G401.6 (cell line): ENCODE measurements around the gene SERTM1.

Experiments
- FAIRE-seq: peaks from 2 replicates; lab custom pipeline; 2012; peaks lifted over from hg19 to GRCh38; lab: Jason Lieb, UNC

The SERTM1 gene

GRCh38 chr13:36712290-36712689 is 38.5 kb downstream of the SERTM1 start:
- FAIRE-seq, result no peak

DNA sequence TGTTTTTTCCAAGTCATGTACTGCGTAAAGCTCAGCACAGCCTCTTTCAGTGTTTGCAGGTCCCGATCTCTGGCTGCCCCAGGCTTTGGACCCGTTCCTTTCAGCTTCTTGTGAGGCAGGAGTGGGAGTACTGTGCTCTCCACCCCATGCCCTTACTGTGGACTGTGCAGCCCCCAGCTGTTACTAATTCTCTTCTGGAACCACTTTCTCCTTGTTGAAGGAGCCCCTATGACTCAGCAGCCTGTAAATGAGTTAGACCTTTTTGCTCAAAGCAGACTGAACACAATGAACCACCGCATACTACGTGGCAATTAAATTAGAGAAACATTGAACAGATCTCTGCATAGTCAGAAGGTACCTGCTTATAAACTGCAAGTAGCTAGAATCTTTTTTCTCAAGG is 39.0 kb downstream of the SERTM1 start:
- no peak for FAIRE-seq

- FAIRE-seq, result no peak
These were observed 40.1 kb downstream of the SERTM1 start for GRCh38 chr13:36713887-36714286.

DNA sequence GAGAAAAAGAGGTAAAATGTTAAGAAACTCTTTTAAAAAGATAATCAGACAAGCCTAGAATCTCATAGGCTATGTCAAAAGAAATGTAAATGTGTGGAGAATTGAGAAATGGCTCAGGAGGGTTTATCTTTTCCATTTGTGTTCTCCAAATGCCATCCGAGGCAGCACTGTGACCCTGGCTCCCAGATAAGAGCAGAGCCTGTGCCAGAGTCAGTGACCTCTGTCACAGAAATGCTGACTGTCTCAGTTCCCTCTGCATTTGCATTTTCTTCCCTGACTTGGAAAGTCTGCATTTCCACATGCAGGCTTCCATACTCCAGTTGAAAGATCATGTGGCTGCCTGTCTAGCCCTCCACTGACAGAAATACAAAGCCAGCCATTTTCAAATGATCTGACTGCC is 42.0 kb downstream of the SERTM1 start:
- no peak for FAIRE-seq

GRCh38 chr13:36717017-36717416 is 43.2 kb downstream of the SERTM1 start:
- FAIRE-seq, result no peak

- FAIRE-seq, result no peak
These were observed 44.2 kb downstream of the SERTM1 start for GRCh38 chr13:36717966-36718545.

- FAIRE-seq, result no peak
These were observed 44.9 kb downstream of the SERTM1 start for GRCh38 chr13:36718686-36719085.

- FAIRE-seq, result no peak
These were observed 50.3 kb downstream of the SERTM1 start for GRCh38 chr13:36724141-36724540.

GRCh38 chr13:36725936-36726335 is 52.1 kb downstream of the SERTM1 start:
- no peak for FAIRE-seq

DNA sequence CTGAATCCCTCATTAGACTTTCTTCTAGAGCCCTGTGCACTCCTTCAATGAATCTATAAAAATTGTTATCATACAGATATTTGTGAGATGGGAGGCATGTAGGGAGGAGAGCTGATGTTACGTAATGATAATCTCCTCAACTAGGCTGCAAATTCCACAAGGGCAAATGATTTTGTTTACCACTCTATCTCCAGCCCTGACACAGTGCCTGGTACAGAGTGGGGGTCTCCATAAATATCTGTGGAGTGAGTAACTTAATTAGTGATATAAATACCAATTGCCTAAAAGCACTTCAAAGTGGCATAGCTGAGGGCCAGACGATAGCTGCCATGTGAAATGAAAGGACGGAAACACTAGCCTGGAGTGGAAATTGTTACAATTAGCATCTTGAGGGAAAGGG is 54.2 kb downstream of the SERTM1 start:
- FAIRE-seq, result no peak

- peak; percentile 27 for FAIRE-seq
These were observed 62.4 kb downstream of the SERTM1 start for GRCh38 chr13:36736119-36736726.

DNA sequence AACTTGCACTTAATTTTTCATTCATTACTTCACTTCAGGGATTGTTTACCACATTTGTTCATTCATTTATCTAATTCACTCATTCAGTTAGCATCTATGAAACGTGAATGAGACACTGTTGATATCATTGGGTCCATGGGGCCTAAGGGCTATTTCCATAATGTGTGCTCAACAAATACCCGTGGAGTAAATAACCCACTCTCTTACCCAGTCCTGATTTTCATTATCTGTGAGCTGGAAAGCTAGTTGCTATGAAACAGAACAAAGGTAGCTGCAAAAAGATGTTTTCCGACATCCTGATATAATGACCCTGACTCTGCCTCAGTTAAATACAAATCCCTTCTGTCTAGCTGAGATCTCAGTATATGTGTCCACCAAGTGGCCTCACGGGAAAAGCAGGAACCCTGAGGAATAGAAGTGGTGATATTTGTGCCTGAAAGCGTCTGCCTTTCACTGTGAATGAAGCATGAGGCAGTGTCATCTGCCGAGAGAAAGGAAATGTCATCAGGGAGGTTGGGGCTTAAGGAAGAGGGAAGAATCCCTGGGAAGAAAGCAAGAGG is 63.8 kb downstream of the SERTM1 start:
- no peak for FAIRE-seq

- no peak for FAIRE-seq
These were observed 71.6 kb downstream of the SERTM1 start for GRCh38 chr13:36745436-36745835.

GRCh38 chr13:36746051-36746450 is 72.2 kb downstream of the SERTM1 start:
- no peak for FAIRE-seq
